ENCODE measurements around the gene KCTD11.
A peak's percentile ranks its signal among the peaks of the same experiment; 100 is the strongest.

Gene KCTD11

DNA sequence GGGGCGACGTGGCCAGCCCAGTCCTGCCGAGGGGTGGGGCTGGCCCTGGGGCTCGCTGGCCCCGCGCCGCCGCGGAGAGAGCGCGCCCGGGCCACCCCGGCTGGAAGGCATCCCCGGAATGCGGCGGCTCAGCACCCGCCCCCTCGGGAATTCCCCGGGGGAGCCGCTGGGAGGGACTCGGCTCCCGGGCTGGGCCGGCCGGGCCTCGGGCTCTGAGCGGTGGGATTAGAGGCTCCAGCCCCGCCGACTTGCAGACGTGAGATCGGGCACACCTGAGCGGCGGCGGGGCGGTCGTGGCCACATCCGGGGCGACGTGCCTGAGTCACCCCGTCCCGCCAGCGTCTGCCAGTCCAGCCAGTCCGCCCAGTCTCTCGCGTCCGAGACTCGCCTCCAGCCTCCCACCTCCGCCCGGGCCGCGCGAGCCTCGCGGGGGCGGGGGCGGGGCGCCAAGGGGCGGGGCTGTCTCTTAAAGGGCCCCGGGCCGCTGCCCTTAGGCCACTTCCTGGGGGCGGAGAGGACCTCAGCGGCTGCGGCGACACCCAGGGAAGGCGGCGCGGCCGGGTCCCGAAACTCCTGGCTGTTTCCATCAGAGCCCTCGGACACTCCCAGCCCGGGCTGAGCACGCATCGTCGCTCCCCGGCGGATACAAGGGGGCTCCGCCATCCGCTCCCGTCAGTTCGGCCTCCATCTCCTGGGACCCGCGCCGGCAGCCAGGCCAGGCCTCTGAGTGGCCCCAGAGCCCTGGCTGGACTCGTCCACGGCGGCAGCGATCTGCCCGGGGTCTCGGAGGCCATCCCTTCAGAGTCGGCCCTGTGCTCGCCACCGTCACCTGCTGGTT is at the start of gene KCTD11:
KCTD11 (plus strand) TSS at position 498 of the 838 bp plus-strand sequence.
- DNase-seq: peak; percentile 91

DNA sequence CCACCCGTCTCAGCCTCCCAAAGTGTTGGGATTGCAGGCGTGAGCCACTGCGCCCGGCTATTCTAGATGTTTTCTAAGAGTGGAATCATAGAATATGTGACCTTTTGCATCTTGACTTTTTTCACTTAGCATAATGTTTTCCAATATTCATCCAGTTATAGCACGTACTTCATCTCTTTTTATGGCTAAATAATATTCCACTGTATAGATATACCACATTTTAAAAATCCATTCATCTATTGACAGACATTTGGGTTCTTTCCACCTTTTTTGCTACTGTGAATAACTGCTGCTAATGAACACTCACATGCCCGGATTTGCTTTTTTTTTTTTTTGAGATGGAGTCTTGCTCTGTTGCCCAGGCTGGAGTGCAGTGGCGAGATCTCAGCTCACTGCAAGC is 47.8 kb upstream of the KCTD11 start:
- no peak for DNase-seq

DNA sequence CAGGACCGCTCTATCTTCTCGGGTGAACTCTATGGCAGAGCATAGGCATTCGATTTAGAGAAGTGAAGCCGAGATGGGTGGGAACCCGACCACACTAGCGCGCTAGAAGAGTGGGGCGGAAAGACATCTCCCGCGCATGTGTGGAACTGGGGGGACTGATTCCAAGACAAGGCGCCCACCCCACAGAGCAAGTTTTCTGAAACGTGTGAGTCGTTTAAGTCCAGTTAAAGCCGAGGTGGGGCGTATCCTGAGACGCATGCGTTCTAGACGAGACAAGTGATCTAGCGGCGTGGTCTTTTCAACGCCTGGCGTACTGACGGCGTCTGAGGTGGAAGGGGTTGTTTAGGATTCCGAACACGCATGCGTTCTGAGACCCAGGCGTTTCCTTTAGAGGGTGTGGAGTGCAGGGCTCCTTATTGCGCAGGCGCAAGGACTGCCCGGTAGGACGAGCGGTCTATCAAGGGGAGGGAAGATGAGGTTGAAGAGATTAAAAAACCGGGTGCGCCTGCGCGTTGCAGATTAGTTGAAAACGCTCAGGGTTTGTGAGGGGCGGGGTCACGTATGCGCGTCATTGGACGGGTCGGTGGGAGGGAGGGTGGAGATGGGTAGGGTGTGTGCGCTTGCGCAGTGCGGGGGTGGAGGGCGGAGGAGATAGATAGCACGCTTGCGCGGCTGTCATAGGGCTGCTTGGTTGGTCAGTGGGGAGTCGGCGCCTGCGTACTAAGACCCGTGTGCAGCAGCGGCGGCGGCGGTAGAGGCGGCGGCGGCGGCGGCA is 44.9 kb upstream of the KCTD11 start, which contains the start of gene EIF5A:
EIF5A (plus strand) TSS at position 718 of the 775 bp plus-strand sequence. CDS start 2,008 bp downstream, outside the sequence.
- DNase-seq: peak; percentile 100

GRCh38 chr17:7307686-7308624 is 44.0 kb upstream of the KCTD11 start:
- peak; percentile 69 for DNase-seq

DNA sequence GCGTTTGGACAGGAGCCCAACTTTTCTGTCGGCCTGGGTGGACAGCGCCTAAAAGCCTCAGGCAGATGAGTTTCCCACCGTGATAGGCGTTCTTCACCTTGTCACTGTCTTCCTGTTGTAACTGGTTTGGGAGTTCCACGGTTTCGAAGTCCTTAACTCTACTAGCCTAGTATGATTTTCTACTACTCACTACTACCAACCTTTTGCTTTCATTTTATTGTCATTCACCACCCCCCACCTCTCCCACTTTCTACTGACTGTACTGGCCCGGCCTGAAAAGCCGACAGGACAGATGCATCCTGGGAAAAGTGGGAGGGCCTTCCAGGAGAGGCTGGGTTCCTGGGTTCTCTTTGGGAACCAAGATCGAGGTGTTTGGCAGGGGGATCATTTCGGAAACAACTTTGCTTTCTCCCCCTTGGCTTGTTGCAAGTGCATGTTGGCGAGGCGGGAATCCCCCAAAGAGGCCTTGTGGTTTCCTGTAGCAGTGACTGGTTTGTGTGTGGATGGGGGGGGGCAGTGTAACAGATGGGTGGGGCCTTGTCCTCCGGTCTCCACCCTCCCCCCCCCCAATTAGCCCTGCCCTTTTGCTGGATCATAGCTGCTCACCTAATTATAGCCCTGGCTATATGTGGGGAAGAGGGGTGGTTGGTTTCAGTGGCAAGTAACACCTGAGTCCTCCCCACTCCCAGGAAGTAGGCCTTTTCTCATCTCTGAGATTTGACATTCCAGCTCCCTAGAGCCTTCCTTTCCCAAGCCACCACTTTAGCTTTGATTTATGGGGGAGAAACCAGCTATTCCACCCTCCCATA is 43.1 kb upstream of the KCTD11 start:
- DNase-seq: peak; percentile 92

DNA sequence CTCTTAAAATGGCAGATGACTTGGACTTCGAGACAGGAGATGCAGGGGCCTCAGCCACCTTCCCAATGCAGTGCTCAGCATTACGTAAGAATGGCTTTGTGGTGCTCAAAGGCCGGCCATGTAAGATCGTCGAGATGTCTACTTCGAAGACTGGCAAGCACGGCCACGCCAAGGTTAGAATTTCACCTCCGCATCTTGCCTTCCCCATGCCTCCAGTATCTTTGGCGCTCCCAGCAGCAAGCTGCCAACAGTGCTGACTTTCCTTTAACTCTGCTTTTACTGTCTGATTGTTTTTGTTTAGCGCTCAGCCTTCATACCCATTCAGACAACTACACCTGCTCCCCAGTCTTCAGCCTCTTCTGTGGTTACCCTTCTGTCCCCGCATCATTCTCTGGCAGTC is 42.3 kb upstream of the KCTD11 start:
- no peak for DNase-seq

DNA sequence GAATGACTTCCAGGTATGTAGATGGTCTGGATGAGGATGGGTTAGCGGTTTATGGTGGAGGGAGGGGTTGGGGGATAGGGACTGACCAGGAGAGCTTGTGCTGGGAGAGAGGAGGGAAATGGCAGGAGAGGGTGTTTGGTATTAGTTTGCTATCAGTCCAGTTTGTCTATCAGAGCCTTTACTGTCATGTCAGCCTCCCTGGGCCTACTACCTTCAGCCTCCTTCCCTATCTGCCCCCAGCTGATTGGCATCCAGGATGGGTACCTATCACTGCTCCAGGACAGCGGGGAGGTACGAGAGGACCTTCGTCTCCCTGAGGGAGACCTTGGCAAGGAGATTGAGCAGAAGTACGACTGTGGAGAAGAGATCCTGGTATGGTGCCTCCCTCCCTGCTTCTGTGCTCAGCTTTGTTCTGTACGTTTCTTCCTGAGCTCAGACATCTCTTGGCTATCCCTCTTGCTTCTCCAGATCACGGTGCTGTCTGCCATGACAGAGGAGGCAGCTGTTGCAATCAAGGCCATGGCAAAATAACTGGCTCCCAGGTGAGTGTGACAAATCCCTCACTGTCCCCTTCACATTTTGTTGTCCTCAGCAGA is 40.8 kb upstream of the KCTD11 start:
- no peak for DNase-seq

DNA sequence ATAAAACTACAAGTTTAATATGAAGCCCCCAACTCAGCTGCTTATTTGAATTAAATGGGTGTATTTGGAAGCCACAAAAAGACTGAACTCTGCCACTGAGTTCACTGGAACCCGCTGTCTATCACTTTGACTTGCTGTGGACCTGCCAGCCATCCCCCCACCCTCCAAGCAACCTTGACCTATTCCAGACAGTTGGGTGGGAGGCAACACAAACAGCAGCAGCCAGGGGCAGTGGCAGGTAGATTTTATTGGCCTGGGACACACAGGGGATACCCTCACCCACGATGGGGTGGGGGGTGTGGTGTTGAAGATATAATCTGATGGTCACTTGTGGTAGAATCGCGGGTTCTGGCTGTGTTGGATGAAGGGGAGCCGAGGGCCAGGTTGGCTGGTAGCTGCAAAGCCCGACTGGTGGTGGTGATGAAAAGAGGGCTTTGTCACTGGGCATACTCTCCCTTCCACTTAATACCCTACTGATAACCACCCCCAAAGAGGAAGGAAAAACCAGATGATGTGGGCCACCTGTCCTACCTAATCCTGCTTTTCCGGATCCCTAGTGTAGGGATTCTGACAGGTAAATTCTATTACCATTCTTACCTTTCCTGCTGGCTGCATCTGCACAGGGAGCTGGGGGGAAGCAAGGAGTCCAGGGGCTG is 39.4 kb upstream of the KCTD11 start:
- DNase-seq: no peak

GRCh38 chr17:7313088-7313889 is 38.7 kb upstream of the KCTD11 start:
- no peak for DNase-seq

DNA sequence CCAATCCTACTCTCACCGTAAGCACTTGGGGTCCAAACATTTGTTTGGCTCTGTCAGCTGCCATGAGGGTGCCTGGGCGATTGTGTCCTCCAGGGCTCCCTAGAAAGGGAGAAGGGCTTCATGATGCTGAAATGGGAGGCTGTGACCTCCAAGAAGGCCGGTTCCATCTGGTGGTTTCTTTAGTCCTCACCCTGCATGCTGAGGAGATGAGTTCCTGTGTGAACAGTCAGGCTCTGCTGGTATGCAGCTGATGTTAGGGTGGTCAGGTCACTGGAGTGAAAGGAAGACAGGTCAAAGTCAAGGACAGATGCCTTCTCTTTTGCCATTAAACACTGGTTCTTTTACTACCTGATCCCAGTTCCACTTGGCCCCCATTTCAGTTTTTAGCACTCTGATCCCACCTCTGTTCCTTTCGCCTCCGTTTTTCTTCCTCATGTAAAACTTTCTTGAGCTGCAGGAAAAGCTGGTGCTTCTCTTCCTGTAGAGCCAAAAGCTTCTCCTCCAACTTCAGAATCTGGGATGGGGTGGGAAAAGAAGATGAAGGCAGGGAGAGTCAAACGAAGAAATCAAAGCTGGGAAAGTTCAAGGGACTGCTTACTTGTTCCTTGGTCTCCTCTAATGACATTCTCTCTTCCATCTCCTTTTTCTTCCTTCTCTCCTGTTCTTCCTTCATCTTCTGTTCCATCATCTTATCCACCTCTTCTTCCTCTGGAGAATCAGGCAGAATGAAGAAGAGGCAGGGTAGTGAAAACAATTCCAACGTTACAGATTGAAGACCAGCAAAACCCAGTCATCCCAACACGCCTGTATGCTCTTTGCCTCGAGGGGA is 37.9 kb upstream of the KCTD11 start:
- DNase-seq: no peak

DNA sequence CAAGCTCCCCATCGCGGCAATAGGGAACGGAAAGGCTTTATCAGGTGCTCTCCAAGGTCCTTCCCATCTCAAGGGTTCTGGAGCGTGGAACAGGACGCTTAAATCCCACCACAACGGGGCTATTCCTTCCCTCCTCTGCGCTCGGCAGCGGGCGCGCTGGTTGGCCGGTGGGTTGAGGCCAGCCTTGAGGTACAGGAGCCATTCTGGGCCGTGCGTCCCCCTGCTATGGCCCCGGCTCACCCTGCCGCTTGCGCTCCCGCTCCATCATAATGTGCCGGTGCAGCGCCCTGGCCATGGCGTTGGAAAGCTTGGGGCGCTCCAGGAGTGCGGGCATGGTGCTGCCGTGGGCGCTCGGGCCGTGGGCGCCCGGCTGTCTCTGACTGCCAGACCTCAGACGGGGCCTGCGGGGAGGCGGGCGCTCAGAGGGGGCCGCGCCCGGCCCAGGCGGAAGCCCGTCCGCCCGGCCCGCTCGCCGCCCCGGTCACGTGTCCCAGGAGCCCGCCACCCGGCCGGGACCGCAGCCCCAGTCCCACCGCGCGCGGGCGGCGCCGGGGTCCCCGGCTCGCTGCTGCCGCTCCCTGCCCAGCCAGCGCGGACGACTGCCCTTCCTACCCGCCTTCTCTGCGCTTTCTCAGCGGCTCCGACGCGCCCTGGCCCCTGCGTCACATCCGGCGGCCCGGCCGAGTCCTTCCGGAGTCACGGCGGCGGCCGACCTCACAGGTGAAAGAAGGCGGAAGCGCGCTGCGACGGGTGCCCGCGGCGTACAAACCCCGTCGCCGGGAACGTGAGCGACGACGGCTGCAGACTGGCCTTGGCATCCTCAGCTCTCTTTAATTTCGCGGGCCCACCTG is 37.0 kb upstream of the KCTD11 start, which contains the start of gene GPS2:
GPS2 (minus strand) TSS at position 642 of the 851 bp plus-strand sequence; CDS start at position 334, 308 bp downstream.
- DNase-seq: peak; percentile 92

DNA sequence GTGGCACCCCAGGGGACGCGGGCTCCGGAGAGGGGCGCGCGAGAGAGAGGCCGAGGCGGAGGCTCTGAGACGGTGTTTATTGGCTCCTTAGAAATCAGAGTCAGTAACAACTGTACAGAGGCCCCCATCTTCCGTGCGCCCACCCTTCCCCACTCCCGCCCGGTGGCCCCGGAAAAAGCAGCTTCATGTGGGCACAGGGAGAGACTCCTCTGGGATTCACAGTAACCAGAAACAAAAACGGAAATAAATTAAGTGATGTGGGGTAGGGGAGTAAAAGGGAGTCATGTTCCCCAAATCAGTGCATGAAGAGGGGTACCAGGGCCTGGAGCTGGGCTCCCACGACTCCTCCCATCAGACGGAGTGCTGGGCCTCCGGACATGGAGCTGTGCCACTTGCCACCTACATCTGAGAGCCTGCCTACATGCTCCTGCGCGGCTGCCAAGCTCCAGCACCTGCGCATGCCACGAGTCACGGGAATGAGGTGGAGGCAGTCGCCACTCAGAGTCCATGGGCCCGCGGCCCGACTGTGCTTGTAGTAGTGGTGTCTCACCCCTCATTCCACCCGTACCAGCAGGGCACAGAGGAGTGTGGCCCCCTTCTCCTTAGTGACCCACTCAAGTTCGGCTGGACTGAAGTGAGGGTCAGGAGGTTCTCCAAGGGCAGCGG is 36.3 kb upstream of the KCTD11 start:
- DNase-seq: no peak

- no peak for DNase-seq
These were observed 34.7 kb upstream of the KCTD11 start for GRCh38 chr17:7317161-7317803.

DNA sequence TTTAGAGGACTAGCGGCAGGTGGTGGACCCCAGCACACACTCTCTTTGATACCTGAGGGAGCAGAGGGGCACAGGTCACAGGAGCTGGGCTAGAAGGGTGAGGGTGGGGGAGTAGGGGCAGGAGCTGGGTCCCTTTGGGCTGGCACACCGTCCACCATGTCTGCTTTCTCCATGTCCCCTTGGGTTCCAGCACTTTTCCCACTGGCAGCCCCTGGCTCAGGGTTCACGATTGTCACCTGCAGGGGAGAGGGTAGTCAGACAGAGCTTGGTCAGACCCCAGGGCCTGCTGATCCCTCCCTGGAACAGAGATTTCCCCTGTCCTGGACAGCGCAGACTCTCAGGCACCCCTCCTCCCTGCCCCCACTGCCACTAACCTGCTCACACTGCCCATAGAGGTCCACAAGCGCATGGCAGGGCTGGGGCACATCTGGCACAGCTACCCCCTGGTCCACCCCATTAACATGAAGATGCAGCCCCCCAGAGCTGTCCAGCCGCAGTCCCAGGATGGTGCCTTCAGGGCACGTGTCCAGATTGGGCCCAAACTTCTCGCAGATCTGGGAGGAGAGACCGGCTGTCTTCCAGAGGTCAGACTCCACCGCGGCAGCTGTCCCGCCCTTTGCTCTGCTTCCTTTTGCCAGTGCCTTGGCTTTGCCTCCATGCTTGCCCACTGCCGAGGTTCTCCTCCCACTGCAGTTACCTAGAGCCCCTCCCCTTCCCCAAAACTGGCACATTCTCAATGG is 33.7 kb upstream of the KCTD11 start:
- no peak for DNase-seq

DNA sequence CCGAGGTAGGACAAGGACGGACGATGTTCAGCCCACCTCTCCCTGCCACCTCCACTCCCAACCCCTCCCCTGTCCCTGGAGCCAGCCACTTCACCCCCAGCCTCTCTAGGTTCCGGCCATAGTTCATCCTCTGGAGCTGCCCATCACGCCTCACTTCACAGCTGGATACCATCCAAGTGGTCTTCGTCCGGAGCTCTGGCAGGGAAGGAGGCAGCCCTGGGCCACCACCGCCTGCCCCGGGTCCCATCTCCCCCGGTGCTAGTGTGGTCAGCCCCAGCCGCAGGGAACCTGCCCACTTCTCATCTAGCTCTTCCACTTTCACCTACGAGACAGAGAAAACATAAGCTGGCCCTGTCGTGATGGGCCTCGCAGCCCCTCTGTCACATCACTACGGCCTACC is 30.5 kb upstream of the KCTD11 start:
- no peak for DNase-seq

Measured in suppressor macrophage treated with lipopolysaccharide for 4 hours (primary cell).